ES-I3 (cell line): ENCODE results near the gene PFN3.

ENCODE experiments used
- H3K36me3 ChIP-seq: 2 replicates; pipeline ENCODE4 v1.6.1; 2013; ENCODE audit warnings: mild to moderate bottlenecking, low read length, control low read depth, moderate library complexity; ENCODE audit not compliant: insufficient read depth
- H3K4me1 ChIP-seq: 2 replicates; pipeline ENCODE4 v1.6.1; 2013; ENCODE audit warnings: mild to moderate bottlenecking, control low read depth, low read length; ENCODE audit not compliant: insufficient read depth
- H3K9ac ChIP-seq: 2 replicates; pipeline ENCODE4 v1.6.1; 2013; ENCODE audit warnings: low read depth, mild to moderate bottlenecking, low read length, moderate library complexity
- H3K9me3 ChIP-seq: 2 replicates; pipeline ENCODE4 v1.6.1; 2013; ENCODE audit warnings: mild to moderate bottlenecking, low read length, moderate library complexity; ENCODE audit not compliant: control insufficient read depth, insufficient read depth

Gene PFN3

GRCh38 chr5:177354256-177354655 is 46.2 kb downstream of the PFN3 start:
- Histone ChIP-seq H3K4me1 (peaks cover 6% of the 10 kb centered on the region), H3K36me3 (no peaks in the 10 kb centered on the region), H3K9me3 (no peaks in the 10 kb centered on the region; the same call in 1 of the 2 replicates), H3K9ac (no peak overlapping the region)

- no peaks in the 10 kb centered on the region; the same call in 1 of the 2 replicates for H3K9me3 ChIP-seq
- peaks cover 6% of the 10 kb centered on the region for H3K4me1 ChIP-seq
- no peak overlapping the region for H3K9ac ChIP-seq
- no peaks in the 10 kb centered on the region for H3K36me3 ChIP-seq
Measured at GRCh38 chr5:177353093-177353492, 47.4 kb downstream of the PFN3 start.

GRCh38 chr5:177351392-177352329 is 48.8 kb downstream of the PFN3 start, which contains the start of gene LMAN2:
Gene LMAN2, minus strand, starts transcription at chr5:177351668. Its CDS starts 21 bp downstream, at chr5:177351647.
- peaks cover 6% of the 10 kb centered on the region for H3K4me1 ChIP-seq
- H3K9ac ChIP-seq: peak within 1 kb of the TSS; percentile 99
- H3K9me3 ChIP-seq: no peaks in the 10 kb centered on the region; the same call in 1 of the 2 replicates
- H3K36me3 ChIP-seq: no peaks in the 10 kb centered on the region

GRCh38 chr5:177350776-177351391 is 49.6 kb downstream of the PFN3 start:
- H3K36me3 ChIP-seq: no peaks in the 10 kb centered on the region
- H3K9ac ChIP-seq: peak overlapping the region; percentile 99
- peaks cover 6% of the 10 kb centered on the region for H3K4me1 ChIP-seq
- no peaks in the 10 kb centered on the region; the same call in 1 of the 2 replicates for H3K9me3 ChIP-seq
